Liver (tissue), 9 donors: ENCODE measurements around the gene NCOR2. TPM values are rescaled to one million over a fixed set of nuclear protein-coding genes. Genes with fewer than 3 reads are reported as not detected.

ENCODE experiments used
- DNase-seq: peaks from one replicate; pipeline ENCODE4 v3.0.0-alpha.2; 2017; ENCODE audit warnings: low spot score
- H3K27ac ChIP-seq, 2 donors: one replicate each; pipeline ENCODE4 v1.7.0; 2013; ENCODE audit warnings: inconsistent platforms in 2 of 2, low read length in 2 of 2, control low read depth in 1 of 2, low read depth in 1 of 2, mild to moderate bottlenecking in 1 of 2
- H3K27me3 ChIP-seq, 4 donors: one replicate each; pipeline versions ENCODE4 v1.6.1 to v1.7.0; 2013; ENCODE audit warnings: low read length in 3 of 4, inconsistent platforms in 1 of 4, mild to moderate bottlenecking in 1 of 4, moderate library complexity in 1 of 4; ENCODE audit not compliant: control insufficient read depth in 4 of 4, insufficient read depth in 4 of 4
- H3K36me3 ChIP-seq, 4 donors: one replicate each; pipeline versions ENCODE4 v1.6.1 to v1.7.0; 2013; ENCODE audit warnings: low read length in 3 of 4, mild to moderate bottlenecking in 3 of 4, low read depth in 1 of 4, moderate library complexity in 1 of 4; ENCODE audit not compliant: control insufficient read depth in 4 of 4, insufficient read depth in 3 of 4
- H3K4me1 ChIP-seq, 4 donors: one replicate each; pipeline versions ENCODE4 v1.6.1 to v1.7.0; 2013; ENCODE audit warnings: low read length in 3 of 4, mild to moderate bottlenecking in 3 of 4, moderate library complexity in 1 of 4; ENCODE audit not compliant: control insufficient read depth in 4 of 4, insufficient read depth in 4 of 4
- H3K4me3 ChIP-seq, 3 donors: one replicate each; pipeline versions ENCODE4 v1.6.1 to v1.7.0; 2013; ENCODE audit warnings: low read length in 3 of 3, control low read depth in 1 of 3, low read depth in 1 of 3, mild to moderate bottlenecking in 1 of 3
- H3K9ac ChIP-seq, 2 donors: one replicate each; pipeline ENCODE4 v1.7.0; 2013; ENCODE audit warnings: low read length in 2 of 2, mild to moderate bottlenecking in 2 of 2, moderate library complexity in 2 of 2, control low read depth in 1 of 2, low read depth in 1 of 2
- H3K9me3 ChIP-seq, 4 donors: one replicate each; pipeline versions ENCODE4 v1.6.1 to v1.7.0; 2013; ENCODE audit warnings: low read length in 3 of 4; ENCODE audit not compliant: control insufficient read depth in 4 of 4
- EGR1 ChIP-seq, 2 donors: IDR thresholded peaks; 2 replicates each; pipeline ENCODE4 v1.6.1; 2016 to 2018; ENCODE audit warnings: antibody characterized with exemption in 2 of 2, low read depth in 2 of 2
- FOXA1 ChIP-seq: IDR thresholded peaks from 2 replicates; pipeline ENCODE4 v1.6.1; 2016; ENCODE audit warnings: antibody characterized with exemption
- FOXA2 ChIP-seq: IDR thresholded peaks from 2 replicates; pipeline ENCODE4 v1.6.1; 2016; ENCODE audit warnings: antibody characterized with exemption
- GABPA ChIP-seq, 2 donors: IDR thresholded peaks in 1 of 2; conservative IDR thresholded peaks in 1 of 2; 2 replicates each; pipeline ENCODE4 v1.6.1; 2016; ENCODE audit warnings: antibody characterized with exemption in 2 of 2, mild to moderate bottlenecking in 1 of 2, moderate library complexity in 1 of 2
- HNF4A ChIP-seq, 2 donors: conservative IDR thresholded peaks; 2 replicates each; pipeline ENCODE4 v1.6.1; 2016; ENCODE audit warnings: antibody characterized with exemption in 2 of 2, mild to moderate bottlenecking in 2 of 2
- JUND ChIP-seq, 2 donors: IDR thresholded peaks; 2 replicates each; pipeline ENCODE4 v1.6.1; 2016; ENCODE audit warnings: antibody characterized with exemption in 2 of 2
- NR2F2 ChIP-seq: IDR thresholded peaks from 2 replicates; pipeline ENCODE4 v1.6.1; 2016; ENCODE audit warnings: antibody characterized with exemption
- RXRA ChIP-seq, 2 donors: IDR thresholded peaks; 2 replicates each; pipeline ENCODE4 v1.6.1; 2017 to 2018; ENCODE audit warnings: antibody characterized with exemption in 2 of 2, mild to moderate bottlenecking in 1 of 2
- SP1 ChIP-seq: IDR thresholded peaks from 2 replicates; pipeline ENCODE4 v1.6.1; 2018; ENCODE audit warnings: antibody characterized with exemption, mild to moderate bottlenecking
- TAF1 ChIP-seq: conservative IDR thresholded peaks from 2 replicates; pipeline ENCODE4 v1.6.1; 2016; ENCODE audit warnings: antibody characterized with exemption, mild to moderate bottlenecking
- YY1 ChIP-seq: IDR thresholded peaks from 2 replicates; pipeline ENCODE4 v1.6.1; 2016; ENCODE audit warnings: antibody characterized with exemption, mild to moderate bottlenecking
- WGBS: extraction: QIAGEN DNeasy Blood & Tissue Kit; methylation state at CpG from one replicate; pipeline ENCODE4 v1.1.7; 2013; 5-methylcytosine and 5-hydroxymethylcytosine counted together
- polyA plus RNA-seq, 2 donors: library from polyadenylated mRNA; stranded (reverse) in 1 of 2; unstranded in 1 of 2; fragments of 200-250 nt in 1 of 2; fragments of >200 nt in 1 of 2; fragmentation: Nextera tagmentation in 1 of 2; extraction: Ambion mirVana in 1 of 2; gene quantifications; one replicate each; pipeline versions ENCODE4 v1.2.1 to v1.2.3, GENCODE V29; 2013 to 2015
- total RNA-seq, 2 donors: library from RNA; depleted of rRNA; stranded (reverse); fragments of >200 nt; gene quantifications; one replicate each; pipeline ENCODE4 v1.2.3, GENCODE V29; 2014
- TF ChIP-seq, protein P1 (sequence below): IDR thresholded peaks from 2 replicates; pipeline ENCODE4 v1.6.1; 2016; ENCODE audit warnings: antibody characterized with exemption
- TF ChIP-seq, protein P2 (sequence below): IDR thresholded peaks from 2 replicates; pipeline ENCODE4 v1.6.1; 2016; ENCODE audit warnings: antibody characterized with exemption
- TF ChIP-seq, protein P3 (sequence below): fragments of 150-350 bp; IDR thresholded peaks from 2 replicates; pipeline ENCODE4 v1.5.1; 2017; ENCODE audit warnings: improper control_type of control experiment, low read depth, low read length; ENCODE audit not compliant: missing input control
- TF ChIP-seq, protein P4 (sequence below): IDR thresholded peaks from 2 replicates; pipeline ENCODE4 v1.6.1; 2016; ENCODE audit warnings: antibody characterized with exemption, mild to moderate bottlenecking
- TF ChIP-seq, protein P5 (sequence below): IDR thresholded peaks from 2 replicates; pipeline ENCODE4 v1.6.1; 2016; ENCODE audit warnings: antibody characterized with exemption
- donor health status: healthy.
- donor health status: healthy.
- donor health status: healthy.
- donor health status: healthy.
- donor health status: healthy.

The NCOR2 gene
- total and polyA plus RNA-seq, 4 donors: 7.9 to 31.6 (median 18.1) TPM

DNA sequence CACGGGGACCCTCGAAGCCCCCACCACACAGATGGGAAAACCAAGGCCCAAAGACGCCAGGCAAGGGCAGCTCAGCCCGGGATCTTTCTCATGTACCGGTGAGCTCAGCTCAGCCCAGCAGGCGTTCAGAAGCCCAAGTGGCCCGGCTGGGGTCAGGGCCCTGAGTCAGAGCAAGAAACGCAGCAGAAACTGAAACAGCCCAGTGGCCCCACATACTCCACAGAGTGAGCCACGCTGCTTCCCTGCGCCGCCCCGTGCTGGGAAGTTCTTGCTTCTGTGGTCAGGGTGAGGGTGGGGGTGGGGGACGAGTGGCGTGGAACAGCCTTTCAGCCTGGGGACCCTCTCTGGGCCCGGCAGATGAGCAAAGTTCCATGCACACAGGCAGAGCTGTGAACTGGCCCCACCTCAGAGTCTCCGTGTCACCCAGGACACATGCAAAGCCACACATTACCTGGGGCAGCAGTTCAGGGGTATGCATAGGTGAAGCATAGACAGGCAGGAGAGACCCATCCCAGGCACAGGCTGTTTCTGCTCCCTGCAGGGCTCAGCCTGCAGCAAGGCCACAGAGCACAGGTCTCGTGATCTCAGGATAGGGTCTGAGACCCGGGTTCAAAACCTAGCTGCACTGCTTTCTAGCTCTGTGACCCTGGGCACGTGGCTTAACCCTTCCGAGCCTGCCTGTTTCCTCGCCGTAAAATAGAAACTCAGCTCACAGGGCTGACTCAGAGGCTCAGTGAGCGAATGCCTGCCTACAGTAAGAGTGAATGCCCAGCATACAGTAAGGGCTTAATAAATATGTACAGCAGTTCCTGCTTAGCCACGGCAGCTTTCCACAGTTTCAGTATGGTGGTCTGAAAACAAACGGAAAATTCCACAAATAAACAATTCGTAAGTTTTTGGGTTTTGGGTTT lies 21.6 kb downstream of the NCOR2 start:
- H3K27me3 ChIP-seq: no peaks in the 10 kb centered on the region
- H3K4me3 ChIP-seq: no peak overlapping the region
- peaks cover 0 to 19% (median 4%) of the 10 kb centered on the region in 4 donors for H3K4me1 ChIP-seq
- WGBS: 75% methylated on average over 26 of the region's 26 CpGs
- H3K27ac ChIP-seq: no peak overlapping the region
- no peak overlapping the region for H3K9ac ChIP-seq
- no peak for DNase-seq
- TF ChIP-seq, protein P1, sequence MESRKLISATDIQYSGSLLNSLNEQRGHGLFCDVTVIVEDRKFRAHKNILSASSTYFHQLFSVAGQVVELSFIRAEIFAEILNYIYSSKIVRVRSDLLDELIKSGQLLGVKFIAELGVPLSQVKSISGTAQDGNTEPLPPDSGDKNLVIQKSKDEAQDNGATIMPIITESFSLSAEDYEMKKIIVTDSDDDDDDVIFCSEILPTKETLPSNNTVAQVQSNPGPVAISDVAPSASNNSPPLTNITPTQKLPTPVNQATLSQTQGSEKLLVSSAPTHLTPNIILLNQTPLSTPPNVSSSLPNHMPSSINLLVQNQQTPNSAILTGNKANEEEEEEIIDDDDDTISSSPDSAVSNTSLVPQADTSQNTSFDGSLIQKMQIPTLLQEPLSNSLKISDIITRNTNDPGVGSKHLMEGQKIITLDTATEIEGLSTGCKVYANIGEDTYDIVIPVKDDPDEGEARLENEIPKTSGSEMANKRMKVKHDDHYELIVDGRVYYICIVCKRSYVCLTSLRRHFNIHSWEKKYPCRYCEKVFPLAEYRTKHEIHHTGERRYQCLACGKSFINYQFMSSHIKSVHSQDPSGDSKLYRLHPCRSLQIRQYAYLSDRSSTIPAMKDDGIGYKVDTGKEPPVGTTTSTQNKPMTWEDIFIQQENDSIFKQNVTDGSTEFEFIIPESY: no peak
- TF ChIP-seq, protein P2, sequence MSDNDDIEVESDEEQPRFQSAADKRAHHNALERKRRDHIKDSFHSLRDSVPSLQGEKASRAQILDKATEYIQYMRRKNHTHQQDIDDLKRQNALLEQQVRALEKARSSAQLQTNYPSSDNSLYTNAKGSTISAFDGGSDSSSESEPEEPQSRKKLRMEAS: no peak
- TF ChIP-seq, protein P3, sequence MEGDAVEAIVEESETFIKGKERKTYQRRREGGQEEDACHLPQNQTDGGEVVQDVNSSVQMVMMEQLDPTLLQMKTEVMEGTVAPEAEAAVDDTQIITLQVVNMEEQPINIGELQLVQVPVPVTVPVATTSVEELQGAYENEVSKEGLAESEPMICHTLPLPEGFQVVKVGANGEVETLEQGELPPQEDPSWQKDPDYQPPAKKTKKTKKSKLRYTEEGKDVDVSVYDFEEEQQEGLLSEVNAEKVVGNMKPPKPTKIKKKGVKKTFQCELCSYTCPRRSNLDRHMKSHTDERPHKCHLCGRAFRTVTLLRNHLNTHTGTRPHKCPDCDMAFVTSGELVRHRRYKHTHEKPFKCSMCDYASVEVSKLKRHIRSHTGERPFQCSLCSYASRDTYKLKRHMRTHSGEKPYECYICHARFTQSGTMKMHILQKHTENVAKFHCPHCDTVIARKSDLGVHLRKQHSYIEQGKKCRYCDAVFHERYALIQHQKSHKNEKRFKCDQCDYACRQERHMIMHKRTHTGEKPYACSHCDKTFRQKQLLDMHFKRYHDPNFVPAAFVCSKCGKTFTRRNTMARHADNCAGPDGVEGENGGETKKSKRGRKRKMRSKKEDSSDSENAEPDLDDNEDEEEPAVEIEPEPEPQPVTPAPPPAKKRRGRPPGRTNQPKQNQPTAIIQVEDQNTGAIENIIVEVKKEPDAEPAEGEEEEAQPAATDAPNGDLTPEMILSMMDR: no peak
- TF ChIP-seq SP1 (no peak), GABPA (IDR thresholded peaks at IDR 0.05 in 1 of 2, conservative IDR thresholded peaks at IDR 0.05 in 1 of 2) (no peak)
- TF ChIP-seq, protein P4, sequence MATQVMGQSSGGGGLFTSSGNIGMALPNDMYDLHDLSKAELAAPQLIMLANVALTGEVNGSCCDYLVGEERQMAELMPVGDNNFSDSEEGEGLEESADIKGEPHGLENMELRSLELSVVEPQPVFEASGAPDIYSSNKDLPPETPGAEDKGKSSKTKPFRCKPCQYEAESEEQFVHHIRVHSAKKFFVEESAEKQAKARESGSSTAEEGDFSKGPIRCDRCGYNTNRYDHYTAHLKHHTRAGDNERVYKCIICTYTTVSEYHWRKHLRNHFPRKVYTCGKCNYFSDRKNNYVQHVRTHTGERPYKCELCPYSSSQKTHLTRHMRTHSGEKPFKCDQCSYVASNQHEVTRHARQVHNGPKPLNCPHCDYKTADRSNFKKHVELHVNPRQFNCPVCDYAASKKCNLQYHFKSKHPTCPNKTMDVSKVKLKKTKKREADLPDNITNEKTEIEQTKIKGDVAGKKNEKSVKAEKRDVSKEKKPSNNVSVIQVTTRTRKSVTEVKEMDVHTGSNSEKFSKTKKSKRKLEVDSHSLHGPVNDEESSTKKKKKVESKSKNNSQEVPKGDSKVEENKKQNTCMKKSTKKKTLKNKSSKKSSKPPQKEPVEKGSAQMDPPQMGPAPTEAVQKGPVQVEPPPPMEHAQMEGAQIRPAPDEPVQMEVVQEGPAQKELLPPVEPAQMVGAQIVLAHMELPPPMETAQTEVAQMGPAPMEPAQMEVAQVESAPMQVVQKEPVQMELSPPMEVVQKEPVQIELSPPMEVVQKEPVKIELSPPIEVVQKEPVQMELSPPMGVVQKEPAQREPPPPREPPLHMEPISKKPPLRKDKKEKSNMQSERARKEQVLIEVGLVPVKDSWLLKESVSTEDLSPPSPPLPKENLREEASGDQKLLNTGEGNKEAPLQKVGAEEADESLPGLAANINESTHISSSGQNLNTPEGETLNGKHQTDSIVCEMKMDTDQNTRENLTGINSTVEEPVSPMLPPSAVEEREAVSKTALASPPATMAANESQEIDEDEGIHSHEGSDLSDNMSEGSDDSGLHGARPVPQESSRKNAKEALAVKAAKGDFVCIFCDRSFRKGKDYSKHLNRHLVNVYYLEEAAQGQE: no peak
- TF ChIP-seq, protein P5, sequence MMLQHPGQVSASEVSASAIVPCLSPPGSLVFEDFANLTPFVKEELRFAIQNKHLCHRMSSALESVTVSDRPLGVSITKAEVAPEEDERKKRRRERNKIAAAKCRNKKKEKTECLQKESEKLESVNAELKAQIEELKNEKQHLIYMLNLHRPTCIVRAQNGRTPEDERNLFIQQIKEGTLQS: no peak
- no peaks in the 10 kb centered on the region for H3K9me3 ChIP-seq
- H3K36me3 ChIP-seq: no peaks in the 10 kb centered on the region

DNA sequence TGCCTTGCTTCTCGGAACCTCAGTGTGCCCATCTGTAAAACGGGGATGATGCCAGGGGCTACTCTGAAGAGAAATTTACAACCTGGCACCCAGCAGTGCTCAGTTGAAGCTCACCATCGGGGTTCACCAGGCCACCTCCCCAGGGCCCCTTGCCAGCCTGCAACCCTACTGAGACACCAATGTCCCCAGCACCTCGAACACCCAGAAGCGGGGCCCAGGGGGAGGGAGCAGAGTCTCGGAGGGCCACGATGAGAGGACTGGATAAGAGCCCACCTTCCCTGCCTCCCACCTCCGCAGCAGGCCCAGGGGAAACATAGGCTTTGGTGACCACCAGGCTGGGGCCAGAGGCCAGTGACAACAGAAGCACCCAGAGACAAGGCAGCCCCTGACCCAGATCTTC lies 22.4 kb downstream of the NCOR2 start:
- Histone ChIP-seq H3K4me3 (no peak overlapping the region), H3K9me3 (no peaks in the 10 kb centered on the region), H3K4me1 (peaks cover 0 to 16% (median 5%) of the 10 kb centered on the region in 4 donors), H3K27me3 (no peaks in the 10 kb centered on the region), H3K9ac (no peak overlapping the region), H3K36me3 (no peaks in the 10 kb centered on the region), H3K27ac (no peak overlapping the region)
- 83% methylated on average over 8 of the region's 8 CpGs for WGBS
- no peak for DNase-seq
- TF ChIP-seq YY1: no peak
- no peak for TF ChIP-seq SP1
- TF ChIP-seq, protein P3: no peak
- no peak for TF ChIP-seq NR2F2
- no peak for TF ChIP-seq RXRA (IDR thresholded peaks at IDR 0.05)
- no peak for TF ChIP-seq GABPA (IDR thresholded peaks at IDR 0.05 in 1 of 2, conservative IDR thresholded peaks at IDR 0.05 in 1 of 2)
- TF ChIP-seq, protein P2: no peak
- TF ChIP-seq FOXA2: no peak
- TF ChIP-seq, protein P5: no peak
- no peak for TF ChIP-seq HNF4A (conservative IDR thresholded peaks at IDR 0.05)
- no peak for TF ChIP-seq EGR1 (IDR thresholded peaks at IDR 0.05; ENCODE audit: low read depth in 2 of 2)
- no peak for TF ChIP-seq FOXA1
- no peak for TF ChIP-seq JUND (IDR thresholded peaks at IDR 0.05)
- no peak for TF ChIP-seq TAF1
- TF ChIP-seq, protein P1: no peak
